ENCODE measurements around the gene CBX8.

GRCh38 chr17:79826204-79826680 is 29.4 kb upstream of the CBX8 start:
- TF ChIP-seq, protein P1, sequence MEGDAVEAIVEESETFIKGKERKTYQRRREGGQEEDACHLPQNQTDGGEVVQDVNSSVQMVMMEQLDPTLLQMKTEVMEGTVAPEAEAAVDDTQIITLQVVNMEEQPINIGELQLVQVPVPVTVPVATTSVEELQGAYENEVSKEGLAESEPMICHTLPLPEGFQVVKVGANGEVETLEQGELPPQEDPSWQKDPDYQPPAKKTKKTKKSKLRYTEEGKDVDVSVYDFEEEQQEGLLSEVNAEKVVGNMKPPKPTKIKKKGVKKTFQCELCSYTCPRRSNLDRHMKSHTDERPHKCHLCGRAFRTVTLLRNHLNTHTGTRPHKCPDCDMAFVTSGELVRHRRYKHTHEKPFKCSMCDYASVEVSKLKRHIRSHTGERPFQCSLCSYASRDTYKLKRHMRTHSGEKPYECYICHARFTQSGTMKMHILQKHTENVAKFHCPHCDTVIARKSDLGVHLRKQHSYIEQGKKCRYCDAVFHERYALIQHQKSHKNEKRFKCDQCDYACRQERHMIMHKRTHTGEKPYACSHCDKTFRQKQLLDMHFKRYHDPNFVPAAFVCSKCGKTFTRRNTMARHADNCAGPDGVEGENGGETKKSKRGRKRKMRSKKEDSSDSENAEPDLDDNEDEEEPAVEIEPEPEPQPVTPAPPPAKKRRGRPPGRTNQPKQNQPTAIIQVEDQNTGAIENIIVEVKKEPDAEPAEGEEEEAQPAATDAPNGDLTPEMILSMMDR (IDR thresholded peaks at IDR 0.05; ENCODE audit: borderline replicate concordance, extremely low read depth, low read length, poor library complexity, severe bottlenecking) = no peak
- no peak for TF ChIP-seq EZH2 (IDR thresholded peaks at IDR 0.05; ENCODE audit: borderline replicate concordance, low read depth, low read length, severe bottlenecking)

Measured in DND-41 (cell line).